Measurements from ENCODE around the gene DCAF11.

The DCAF11 gene

GRCh38 chr14:24136684-24137528, 22.3 kb downstream of the DCAF11 start:
- H3K9me3 ChIP-seq (ENCODE audit: control insufficient read depth, insufficient read depth, low read depth, low read length), result no peaks in the 10 kb centered on the region
- TF ChIP-seq IKZF3 (tag by site-specific recombination; IDR thresholded peaks at IDR 0.05) (0 out of 2 replicates have a peak, but pooled peaks have one; percentile 54), ZBTB17 (tag by site-specific recombination; IDR thresholded peaks at IDR 0.05) (0 out of 2 replicates have a peak, but pooled peaks have one; percentile 31), SCRT1 (tag by site-specific recombination; IDR thresholded peaks at IDR 0.05; ENCODE audit: borderline replicate concordance) (0 out of 2 replicates have a peak, but pooled peaks have one; percentile 30), ZNF398 (tag by site-specific recombination; IDR thresholded peaks at IDR 0.05) (no peak), SCRT2 (tag by site-specific recombination; IDR thresholded peaks at IDR 0.05) (peak; percentile 65), ZBTB11 (tag by site-specific recombination; conservative IDR thresholded peaks at IDR 0.05; ENCODE audit: low read depth) (no peak), ZNF274 (IDR thresholded peaks at IDR 0.05; ENCODE audit: low read length) (no peak), ZNF274 (tag by site-specific recombination; IDR thresholded peaks at IDR 0.05; ENCODE audit: borderline replicate concordance) (no peak), KLF17 (tag by site-specific recombination; IDR thresholded peaks at IDR 0.05) (0 out of 2 replicates have a peak, but pooled peaks have one; percentile 15), ZBTB20 (tag by site-specific recombination; IDR thresholded peaks at IDR 0.05) (peak; percentile 45; the same call in 1 of the 2 replicates), ZNF658 (tag by site-specific recombination; IDR thresholded peaks at IDR 0.05) (no peak)
- ChIA-PET POLR2A (interaction anchor here (0.6 to 7.3 kb wide), 14 partner anchors 10 to 171 kb away, joined by 3 to 163 read pairs (median 8); partner anchors contain the start of genes CIDEB, DCAF11, IPO4 and IRF9), CTCF (interaction anchor here (0.6 to 1.2 kb wide), 5 partner anchors 9 to 295 kb away, joined by 3 to 4 read pairs (median 3); partner anchors contain the start of genes IRF9 and PSME2)
- H3K4me3 ChIP-seq (ENCODE audit: low read depth, low read length), result peak overlapping the region; percentile 92
- H3K27ac ChIP-seq (ENCODE audit: extremely low read depth, low read depth, low read length), result peak overlapping the region; percentile 90; the same call in 1 of the 2 replicates
- peaks cover 4% of the 10 kb centered on the region; the same call in 1 of the 2 replicates for H3K4me1 ChIP-seq (ENCODE audit: control insufficient read depth, insufficient read depth, low read length)
- peaks cover 11 to 27% of the 10 kb centered on the region in 2 experiments for H3K36me3 ChIP-seq (ENCODE audit: control insufficient read depth in 2 of 2, insufficient read depth in 1 of 2, low read length in 2 of 2)

GRCh38 chr14:24137529-24138395, 23.2 kb downstream of the DCAF11 start:
- POLR2A ChIA-PET, result interaction anchor here (0.6 to 7.3 kb wide), 7 partner anchors 9 to 75 kb away, joined by 3 to 163 read pairs (median 21); partner anchors contain the start of genes CHMP4A, DCAF11, IRF9 and NRL
- no peaks in the 10 kb centered on the region for H3K9me3 ChIP-seq (ENCODE audit: control insufficient read depth, insufficient read depth, low read depth, low read length)
- no peak overlapping the region for H3K27ac ChIP-seq (ENCODE audit: extremely low read depth, low read depth, low read length)
- peaks cover 11 to 27% of the 10 kb centered on the region in 2 experiments for H3K36me3 ChIP-seq (ENCODE audit: control insufficient read depth in 2 of 2, insufficient read depth in 1 of 2, low read length in 2 of 2)
- H3K4me3 ChIP-seq (ENCODE audit: low read depth, low read length), result no peak overlapping the region
- CTCF ChIA-PET, result interaction anchor here (0.6 to 1.2 kb wide), 5 partner anchors 8 to 294 kb away, joined by 3 to 4 read pairs (median 3); partner anchors contain the start of genes CIDEB, IRF9 and PSME2
- H3K4me1 ChIP-seq (ENCODE audit: control insufficient read depth, insufficient read depth, low read length), result peaks cover 4% of the 10 kb centered on the region; the same call in 1 of the 2 replicates
- TF ChIP-seq ZBTB6 (tag by site-specific recombination; IDR thresholded peaks at IDR 0.05) (0 out of 2 replicates have a peak, but pooled peaks have one; percentile 9), REPIN1 (tag by site-specific recombination; IDR thresholded peaks at IDR 0.05; ENCODE audit: low read depth) (no peak), ZNF175 (tag by site-specific recombination; IDR thresholded peaks at IDR 0.05) (no peak), ZNF580 (tag by site-specific recombination; IDR thresholded peaks at IDR 0.05) (no peak), RBAK (tag by site-specific recombination; IDR thresholded peaks at IDR 0.05) (no peak), PRDM10 (tag by site-specific recombination; IDR thresholded peaks at IDR 0.05) (peak; percentile 78; the same call in 1 of the 2 replicates), PRDM1 (tag by site-specific recombination; IDR thresholded peaks at IDR 0.05) (0 out of 2 replicates have a peak, but pooled peaks have one; percentile 17)
